HG03460 (cell line): ENCODE results near the gene MAEA.

Source experiments
- ATAC-seq: cut with Tn5 transposase; IDR thresholded peaks from one replicate; pipeline ENCODE4 v1.9.1; 2021; ENCODE audit not compliant: unreplicated experiment

MAEA gene

DNA sequence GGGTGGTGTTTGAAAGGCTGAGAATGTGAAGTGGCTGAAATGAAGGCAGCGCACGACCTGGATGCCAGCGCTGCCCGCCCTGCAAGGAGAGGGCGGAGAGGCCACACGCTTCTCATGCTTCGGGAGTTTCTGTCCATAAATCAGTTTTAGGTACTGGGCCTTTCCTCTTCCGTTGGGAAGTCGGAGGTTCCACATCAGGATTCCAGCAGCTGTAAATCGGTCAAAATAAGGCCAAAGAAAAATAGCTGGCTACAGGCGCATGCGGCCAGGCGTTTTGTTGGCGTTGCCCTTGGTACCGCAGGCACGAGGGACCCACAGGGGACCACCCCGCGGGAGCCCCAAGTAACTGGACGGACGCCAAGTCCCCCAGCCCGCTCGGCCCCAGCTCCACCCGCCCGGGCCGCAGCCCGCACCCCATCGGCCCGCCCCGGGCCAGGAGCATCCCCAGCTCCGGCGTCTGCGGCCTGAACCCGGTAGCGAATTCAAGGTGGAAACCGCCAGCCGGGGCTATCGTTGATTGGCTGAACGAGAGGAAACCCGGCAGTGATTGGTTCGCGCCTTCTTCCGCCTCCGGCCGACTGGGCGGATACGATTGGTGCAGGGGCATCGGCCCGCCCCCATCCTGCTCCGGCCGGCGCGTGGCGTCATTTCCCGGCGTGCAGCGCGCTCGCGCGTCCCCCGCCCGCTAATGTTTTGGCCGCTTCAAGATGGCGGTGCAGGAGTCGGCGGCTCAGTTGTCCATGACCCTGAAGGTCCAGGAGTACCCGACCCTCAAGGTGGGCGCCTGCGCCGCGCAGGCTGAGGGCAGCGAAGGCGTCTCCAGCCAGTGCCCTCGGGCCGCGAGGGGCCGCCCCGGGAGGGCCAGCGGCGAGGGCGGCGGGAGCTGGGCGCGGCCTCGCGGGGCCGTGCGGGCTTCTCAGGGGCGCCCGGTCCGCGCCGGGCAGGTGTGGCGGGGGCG lies at the start of gene MAEA:
MAEA (plus strand) TSS at position 685 of the 958 bp plus-strand sequence; CDS start at position 708, 23 bp downstream.
- ATAC-seq: peak; percentile 92

DNA sequence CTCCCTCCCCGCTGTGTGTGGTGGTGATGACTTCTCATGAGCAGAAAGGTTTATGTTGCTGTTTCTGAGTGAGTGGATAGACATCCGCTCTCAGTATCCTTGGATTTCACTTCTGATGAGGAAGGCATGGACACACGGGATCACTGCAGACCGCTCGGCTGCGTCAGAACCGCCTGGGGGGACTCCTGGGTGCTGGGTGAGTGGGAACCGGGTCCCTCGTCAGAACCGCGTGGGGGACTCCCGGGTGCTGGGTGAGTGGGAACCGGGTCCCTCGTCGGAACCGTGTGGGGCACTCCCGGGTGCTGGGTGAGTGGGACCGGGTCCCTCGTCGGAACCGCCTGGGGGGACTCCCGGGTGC lies 49.8 kb upstream of the MAEA start:
- no peak for ATAC-seq

DNA sequence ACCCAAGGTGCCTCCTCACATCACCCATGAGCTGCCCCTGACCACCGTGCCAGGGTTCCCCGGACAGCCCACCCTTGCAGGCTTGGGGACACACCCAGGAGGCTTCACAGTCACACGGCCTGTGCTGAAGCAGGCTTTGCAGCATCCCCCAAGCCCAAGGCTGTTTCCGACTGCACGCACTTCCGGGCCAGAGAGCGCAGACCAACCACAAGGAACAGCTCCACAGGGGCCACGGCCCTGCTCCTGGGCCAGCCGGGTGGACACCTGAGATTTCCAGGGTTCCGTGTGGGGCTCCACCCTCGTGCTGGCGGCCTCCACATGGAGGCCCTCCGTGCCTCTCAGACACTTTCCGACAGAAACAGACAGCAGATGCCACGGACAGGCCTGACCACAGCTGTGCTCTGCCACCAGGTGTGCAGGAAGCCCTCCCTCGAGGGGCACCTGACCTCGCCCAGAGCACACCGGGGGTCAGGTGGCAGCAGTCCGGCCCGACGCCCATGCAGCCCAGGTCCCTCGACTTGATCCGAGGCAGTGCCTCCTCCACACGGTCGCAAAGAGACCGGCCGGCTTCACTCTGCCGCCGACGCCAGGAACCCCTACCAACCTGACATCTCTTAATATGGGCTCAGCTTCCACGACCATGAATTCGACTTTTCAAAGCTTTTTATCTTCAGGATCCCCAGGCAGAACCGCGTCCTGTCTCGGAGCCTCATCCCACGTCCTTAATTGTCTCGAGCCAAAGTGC lies 48.8 kb upstream of the MAEA start:
- ATAC-seq: no peak

DNA sequence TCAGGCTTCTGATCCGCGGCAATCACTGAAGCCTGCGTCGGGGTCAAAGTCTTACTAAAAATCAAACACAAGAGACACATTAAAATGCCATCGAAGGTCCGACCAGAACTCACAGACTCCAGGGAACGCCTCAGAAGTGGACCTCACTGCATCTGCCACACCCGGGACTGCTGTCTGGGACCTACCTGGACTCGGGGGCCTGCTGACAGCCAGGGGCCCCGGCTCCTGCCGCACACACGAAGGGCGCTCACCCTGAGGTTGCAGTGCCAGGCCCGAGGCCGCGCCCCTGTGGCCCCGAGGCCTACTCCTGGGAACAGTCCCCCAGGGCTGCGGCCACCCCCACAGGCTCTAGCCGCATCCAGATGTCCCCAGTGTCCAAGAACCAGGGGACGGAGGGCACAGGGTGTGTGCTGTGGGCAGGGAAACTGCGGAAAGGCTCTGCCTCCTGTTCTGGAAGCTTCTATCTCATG lies 48.2 kb upstream of the MAEA start:
- ATAC-seq: no peak

DNA sequence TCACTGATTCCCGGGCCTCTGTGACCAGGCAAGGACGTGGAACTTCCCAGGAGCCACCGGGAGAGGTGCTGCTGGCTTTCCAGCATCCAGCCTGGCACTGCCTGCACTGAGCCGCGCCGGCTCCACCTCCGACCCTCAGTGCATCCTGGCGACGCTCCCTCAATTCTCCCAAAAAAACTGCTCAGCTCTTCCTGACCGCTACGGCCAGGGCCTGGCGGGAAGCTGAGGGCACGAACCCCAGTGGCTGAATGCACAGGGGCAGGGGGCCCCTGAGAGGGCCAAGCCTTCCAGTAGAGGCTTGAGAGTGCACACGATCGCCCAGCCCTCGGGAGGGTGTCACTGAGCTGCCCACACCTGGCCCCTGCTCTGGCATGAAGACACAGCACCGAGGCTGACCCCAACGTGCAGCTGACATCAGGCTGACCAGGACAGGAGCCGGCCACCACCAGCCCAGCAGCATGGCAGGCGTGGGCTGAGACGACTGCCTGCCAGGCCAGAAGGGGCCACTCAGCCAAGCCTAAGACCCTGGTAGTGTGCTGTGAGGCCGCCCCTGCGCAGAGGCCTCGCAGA lies 47.7 kb upstream of the MAEA start:
- ATAC-seq: no peak

DNA sequence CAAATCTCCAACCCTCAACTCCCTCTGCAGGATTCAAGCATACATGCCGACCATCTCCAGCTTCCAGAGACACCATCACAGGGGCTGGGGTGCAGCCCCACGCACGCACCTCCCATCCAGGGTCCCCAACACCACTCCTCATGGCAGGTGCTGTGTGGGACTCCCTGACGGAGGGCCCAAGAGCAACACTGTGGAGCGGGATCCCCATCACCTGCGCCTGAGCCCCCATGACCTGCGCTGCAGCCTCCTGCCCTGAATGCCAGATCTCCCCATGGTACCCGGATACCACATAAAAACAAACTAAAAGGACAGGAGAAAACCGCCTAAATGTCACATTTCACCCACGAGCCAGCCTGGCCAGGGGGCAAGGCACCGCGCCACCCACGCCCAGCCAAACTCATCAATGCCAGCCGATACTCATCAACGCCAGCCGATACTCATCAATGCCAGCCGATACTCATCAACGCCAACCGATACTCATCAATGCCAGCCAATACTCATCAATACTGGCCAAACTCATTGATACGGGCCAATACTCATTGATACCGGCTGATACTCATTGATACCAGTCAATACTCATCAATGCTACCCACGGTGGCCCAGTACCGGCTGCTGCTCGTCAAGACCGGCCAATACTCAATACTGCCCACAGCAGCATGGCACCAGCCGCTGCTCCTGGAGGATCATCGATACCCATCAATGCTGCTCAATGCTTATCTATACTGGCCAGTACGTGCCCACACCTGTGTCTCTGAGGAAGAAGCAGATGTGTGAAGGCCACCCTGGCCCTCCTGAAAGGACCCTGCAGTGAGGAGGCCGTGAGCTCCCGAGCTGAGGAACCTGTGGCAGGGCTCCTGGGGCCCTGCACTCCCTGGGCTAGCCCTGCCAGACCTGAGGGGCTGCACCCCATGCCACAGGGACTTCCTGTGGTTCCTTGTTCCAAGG lies 46.9 kb upstream of the MAEA start:
- ATAC-seq: no peak

DNA sequence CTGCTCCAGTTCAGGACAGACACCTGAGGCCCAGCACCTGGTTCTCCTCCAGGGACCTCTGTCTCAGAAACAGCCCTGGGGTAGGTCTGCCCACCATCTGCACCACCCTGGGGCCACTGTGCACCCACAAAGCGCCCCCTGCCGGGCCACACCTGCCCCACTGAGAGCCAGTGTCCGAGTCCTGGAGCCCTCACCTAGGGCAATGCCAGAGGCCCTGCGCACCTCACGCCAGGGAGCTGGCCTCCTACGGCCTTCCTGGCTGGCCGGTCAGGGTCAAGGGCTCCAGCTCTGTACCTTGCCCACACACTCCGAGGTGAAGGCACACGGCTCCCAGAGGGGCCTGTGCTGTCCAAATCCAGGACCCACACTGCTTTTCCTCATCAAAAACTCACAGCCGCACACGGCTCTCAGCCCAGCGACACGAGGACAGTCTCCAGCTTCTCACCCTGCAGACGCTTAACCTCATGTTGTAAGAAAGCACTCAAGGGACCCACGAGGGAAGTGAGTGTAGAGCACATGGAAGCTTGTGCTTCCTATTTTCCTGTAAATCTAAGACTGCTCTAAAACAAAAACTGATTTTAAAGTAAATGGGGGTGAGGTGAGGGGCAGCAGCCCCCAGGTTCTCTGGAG lies 46.1 kb upstream of the MAEA start:
- ATAC-seq: no peak

DNA sequence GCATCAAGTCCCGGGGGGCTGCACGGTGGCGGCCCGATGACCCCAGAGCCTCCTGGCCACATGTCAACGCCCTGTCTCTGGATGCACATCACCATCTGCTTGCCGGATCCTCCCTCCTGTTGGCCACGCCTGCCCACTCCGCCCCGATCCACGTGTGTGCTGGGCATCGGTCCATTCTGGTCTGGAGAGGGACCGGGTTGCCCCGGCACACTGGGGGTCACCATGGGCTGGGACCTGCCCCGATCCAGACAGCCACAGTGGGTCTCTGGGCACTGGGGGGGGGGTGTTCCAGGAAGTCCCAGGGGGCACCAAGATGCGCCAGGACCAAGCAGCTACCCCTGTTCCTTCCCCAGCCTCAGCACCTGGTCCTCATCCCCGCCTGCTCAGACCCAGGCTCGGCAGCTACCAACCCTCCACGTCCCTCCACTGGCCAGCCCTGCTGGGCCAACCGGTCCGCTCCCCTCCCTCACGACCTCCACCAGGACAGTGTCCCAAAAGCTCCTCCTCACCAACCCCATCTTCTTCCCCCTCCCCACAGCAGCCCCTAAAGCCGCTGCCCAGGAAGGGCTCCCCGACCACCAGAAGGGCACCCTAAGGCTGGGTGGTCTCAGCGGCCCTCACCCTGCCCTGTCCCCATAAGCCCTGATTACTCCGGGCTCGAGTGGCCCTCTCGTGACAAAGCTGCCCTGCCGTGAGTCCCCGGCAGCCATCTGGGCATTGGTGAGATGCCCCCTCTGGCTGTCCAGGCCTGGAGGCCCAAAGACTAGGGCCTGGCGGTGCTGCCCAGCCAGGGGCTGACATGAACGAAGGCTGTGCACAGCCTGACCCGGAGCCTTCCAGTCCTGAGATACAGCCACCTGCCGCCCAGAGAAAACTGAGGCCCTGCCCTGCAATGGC lies 45.4 kb upstream of the MAEA start:
- no peak for ATAC-seq

DNA sequence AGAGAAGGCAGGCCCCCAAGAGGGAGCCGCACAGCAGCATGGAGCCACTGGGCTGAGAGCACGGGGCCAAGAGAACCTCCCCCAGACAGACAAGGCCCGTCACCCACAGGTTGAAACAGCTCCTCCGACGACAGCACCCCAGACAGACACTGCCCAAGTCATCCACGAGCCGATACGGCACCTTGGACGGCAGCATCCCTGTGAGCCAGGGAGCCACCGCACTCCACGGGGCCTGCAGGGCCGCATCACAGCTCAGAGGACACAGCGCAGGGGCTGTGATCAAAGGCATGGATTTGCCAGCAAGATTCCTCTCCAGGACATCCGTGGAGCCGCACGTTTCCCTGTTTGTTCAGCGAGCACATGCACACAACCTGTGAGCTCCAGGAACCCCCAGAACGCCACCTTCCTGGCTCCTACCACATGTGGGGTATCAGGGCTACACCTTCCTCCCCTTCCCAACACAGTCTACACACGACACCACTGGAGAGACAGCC lies 44.7 kb upstream of the MAEA start:
- ATAC-seq: no peak

DNA sequence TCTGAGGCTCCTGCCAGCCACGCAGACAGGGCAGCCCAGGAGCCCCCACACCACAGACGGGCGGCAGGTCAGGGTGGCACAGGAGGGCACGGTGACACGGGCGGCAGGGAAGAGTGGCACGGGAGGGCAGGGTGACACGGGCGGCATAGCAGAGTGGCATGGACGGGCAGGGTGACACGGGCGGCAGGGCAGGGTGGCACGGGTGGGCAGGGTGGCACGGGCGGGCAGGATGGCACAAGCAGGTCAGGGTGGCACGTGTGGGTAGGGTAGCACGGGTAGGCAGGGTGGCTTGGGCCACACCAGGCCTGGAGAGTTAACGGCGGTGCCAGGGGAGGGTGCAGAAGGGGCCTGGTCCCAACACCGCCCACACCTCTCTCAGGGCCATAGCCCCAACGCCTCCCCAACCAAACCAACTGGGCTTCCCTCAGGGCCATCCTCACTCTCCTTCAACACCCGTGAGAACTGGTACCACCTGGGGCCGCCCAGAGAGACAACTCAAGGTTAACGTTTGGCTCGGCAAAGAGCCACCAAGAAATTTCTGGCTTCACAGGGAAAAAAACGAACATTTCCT lies 44.1 kb upstream of the MAEA start:
- no peak for ATAC-seq

DNA sequence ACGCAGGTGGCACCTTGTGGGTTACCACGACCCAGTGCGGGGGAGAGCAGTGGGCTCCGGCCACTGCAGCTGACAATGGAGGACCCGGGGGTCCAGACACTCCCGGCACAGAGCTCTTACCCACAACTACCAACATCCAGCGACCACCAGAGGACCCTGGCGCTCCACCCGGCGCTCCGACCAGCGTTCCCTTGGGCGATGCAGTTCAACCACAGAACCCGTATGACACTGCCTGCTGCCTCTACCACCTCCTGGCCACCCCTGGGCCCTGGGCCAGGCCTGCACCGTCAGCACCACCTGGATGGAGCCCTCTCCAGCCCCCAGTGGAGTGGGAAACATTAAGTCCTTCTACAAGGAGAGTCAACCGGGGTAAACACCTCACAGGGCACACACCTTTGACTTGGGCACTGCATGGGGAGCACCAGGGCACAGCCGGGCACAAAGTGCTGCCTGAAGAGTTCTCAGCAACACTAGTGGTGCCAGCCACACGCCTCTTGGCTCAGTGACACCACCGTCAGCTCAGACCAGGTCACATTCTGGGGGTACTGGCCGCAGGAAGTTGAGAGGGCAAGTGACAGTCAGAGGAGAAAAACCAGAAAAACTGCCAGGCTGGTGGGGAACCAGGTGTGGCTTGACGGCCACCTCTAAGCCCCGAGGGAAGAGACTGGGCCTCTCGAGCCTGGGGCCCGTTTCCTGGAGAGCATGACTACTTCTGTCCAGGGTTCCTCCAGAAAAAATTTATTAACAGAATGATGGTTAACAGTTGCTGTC lies 43.4 kb upstream of the MAEA start:
- no peak for ATAC-seq

DNA sequence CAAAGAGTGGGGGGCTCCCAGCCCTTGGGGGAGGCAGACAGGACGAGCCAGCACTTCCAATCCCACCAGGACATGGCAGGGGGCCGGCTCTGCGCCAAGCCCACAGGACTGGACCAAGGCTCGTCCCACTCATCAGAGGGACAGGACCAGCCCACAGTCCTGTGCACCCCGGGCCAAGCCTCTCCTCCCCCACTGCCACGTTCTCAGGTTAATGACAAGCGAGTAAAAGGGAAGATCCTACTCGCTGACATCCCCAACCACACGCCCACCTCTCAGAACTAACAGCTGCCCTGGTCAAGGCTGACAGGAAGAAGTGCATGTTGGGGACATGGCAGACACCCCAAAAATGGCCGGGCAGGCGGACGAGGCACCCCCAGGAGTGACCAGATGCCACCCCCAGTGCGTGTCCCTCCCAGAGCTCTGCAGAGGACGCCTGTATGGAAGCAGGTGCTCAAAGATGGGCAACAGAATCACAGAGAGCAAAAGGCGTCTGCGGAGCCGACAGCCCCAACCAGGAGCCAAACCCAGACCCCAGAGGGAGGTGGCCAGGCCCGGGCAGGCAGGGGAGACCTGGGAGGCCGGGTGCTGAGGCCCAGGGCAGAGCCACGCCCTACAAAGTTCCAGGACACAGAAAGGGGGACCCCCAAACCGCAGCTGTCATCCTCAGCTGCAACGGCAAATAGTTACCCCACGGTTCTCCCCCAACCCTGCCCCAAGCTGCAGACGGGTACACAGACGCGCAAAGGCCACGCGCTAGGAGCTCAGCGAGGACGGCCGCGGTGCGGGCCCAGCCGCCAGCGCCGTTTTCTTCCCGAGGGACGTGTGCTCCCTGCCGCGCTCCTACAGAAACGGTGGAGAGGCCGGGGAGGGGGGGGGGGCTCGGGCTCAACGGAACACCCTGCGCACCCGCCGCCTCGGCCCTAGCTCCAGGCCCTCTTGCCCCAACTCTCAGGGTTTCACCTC lies 42.5 kb upstream of the MAEA start:
- no peak for ATAC-seq

DNA sequence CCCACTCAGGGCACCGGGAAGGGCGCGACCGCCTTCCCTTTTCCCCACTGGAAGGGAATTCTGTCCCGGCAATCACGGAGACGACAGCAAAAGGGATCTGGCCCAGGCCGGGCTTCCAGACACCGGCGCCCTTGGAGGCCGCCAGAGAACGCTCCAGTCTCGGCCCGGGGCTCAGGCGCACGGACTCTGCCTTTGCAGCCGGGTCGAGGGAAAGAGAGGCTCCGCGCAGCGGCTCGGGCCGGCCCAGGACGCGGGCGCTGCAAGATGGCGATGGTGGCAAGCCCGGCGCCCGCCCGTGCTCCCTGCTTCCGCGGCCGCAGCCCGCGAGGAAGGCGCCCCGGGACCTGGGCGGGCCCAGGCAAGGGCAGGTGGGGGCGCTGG lies 41.8 kb upstream of the MAEA start:
- peak; percentile 8 for ATAC-seq

DNA sequence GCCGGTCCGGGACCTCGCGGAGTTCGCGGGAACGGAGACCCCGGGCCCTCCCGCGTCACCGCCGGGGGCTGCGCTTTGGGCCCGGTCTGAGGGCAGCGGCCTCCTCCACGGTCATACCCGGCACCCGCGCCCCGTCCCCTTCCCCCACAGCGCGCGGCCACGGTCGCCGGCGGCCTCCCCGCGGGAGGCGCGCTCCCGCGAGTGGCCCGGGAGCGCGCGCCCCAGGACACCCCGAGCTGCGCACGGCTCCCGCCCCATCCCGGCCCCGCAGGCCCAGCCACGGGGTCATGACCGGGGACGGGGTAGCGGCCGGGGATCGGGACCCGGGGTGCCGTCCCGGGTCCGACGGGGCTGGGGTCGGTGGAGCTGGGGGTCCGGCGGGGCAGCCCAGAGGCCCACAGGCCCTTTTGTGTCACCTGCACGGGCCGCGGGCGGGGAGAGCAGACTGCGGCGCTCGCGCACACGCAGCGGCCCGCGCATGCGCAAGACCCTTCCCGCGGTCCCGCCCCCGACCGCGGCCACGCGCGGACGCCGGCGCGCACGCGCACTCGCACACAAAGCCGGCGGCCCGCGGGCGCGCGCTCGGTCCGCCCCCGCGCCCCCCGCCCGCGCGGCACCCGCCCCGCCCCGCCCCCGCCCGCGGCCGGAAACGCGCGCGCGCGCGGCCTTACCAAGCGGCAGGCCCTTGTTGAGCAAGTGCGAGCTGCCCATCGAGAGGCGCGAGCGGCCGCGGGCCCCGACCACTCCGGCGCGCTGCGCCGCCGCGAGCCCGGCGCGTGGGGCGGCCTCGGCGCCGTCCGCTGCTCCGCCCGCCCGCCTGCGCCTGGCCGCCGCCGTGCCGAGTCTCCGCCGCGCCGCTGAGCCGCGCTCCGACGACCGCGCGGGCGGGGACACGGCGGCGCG lies 41.2 kb upstream of the MAEA start, which contains the start of gene CTBP1:
CTBP1 (minus strand) TSS at position 886 of the 903 bp plus-strand sequence. CDS start 7,799 bp downstream, outside the sequence.
- peak; percentile 27 for ATAC-seq

DNA sequence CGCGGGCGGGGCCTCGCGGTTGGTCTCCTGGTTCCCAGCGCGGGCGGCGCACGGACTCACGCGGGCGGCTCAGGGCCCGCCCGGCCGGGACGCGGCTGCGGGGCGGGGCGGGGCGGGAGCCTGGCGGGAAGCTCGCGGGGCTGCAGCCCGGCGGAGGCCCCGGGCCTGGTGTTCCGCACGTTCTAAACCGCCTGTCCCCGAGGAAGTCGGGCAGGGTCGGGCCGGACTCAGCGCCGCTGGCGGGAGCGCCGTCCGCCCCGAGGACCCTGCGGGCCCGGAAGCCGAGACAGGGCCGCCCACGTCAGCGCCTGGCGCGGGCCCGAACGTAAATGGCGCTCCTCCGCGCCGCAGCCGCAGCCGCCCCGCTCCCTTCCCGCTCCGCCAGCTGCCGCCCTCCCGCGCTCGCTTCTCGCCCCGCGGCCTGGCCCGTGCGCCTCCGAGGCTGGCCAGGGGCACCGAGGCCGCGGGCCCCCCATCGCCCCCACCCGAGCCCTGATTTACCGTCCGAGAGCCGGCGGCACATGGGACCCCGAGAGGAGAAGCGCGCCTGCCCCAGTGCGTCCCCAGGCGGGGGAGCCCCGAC lies 40.5 kb upstream of the MAEA start:
- ATAC-seq: peak; percentile 43
